ENCODE data around the gene CHST13.

DNA sequence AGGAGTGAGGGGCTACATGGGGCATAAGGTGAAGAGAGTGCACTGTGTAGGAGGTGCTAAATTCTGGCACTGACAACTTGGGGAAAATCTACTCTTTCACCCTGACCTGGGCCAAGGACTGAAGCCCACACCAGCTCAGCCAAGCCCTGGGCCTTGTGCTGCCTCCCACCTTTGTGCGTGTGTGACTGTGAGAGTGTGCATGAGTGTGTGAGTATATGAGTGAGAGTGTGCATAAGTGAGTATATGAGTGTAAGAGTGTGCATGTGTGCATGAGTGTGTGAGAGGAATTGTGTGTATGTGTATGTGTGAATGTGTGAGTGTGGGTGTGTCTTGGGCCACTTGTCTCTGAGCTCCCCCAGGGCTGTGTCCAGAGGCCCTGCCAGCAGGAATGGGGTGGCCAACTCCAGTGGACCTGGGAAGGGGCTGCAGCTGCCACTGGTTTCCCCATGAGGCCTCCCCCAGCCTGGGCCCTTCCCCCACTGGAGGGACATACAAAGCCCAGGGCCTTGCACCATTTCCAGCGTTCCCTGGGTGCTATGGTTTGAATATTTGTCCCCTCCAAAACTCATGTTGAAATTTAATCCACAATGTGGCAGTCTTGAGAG, 19.6 kb downstream of the CHST13 start:
- TF ChIP-seq, protein P1, sequence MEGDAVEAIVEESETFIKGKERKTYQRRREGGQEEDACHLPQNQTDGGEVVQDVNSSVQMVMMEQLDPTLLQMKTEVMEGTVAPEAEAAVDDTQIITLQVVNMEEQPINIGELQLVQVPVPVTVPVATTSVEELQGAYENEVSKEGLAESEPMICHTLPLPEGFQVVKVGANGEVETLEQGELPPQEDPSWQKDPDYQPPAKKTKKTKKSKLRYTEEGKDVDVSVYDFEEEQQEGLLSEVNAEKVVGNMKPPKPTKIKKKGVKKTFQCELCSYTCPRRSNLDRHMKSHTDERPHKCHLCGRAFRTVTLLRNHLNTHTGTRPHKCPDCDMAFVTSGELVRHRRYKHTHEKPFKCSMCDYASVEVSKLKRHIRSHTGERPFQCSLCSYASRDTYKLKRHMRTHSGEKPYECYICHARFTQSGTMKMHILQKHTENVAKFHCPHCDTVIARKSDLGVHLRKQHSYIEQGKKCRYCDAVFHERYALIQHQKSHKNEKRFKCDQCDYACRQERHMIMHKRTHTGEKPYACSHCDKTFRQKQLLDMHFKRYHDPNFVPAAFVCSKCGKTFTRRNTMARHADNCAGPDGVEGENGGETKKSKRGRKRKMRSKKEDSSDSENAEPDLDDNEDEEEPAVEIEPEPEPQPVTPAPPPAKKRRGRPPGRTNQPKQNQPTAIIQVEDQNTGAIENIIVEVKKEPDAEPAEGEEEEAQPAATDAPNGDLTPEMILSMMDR (conservative IDR thresholded peaks at IDR 0.05) = no peak
- no peak for TF ChIP-seq EZH2 (IDR thresholded peaks at IDR 0.05; ENCODE audit: low read depth)

All from PC-9 (cell line).